AG04450 (cell line): ENCODE results near the gene UBXN6. TPM values are rescaled to one million over a fixed set of nuclear protein-coding genes. Genes with fewer than 3 reads are reported as not detected.
A peak's percentile ranks its signal among the peaks of the same experiment; 100 is the strongest.

ENCODE experiments used
- CTCF ChIA-PET: fragments of 300-600, 350-600 bp; formaldehyde crosslinking; extraction: SDS; loops from one replicate; lab custom pipeline; 2022; ENCODE audit warnings: antibody characterized with exemption, inconsistent platforms; lab: Charles Lee
- POLR2A ChIA-PET: fragments of 350-600 bp; formaldehyde crosslinking; extraction: SDS; loops from one replicate; lab custom pipeline; 2021; ENCODE audit warnings: antibody characterized with exemption, inconsistent platforms; lab: Yijun Ruan, JAX
- DNase-seq: peaks from one replicate; pipeline ENCODE4 v3.0.0-alpha.2; 2011; ENCODE audit warnings: low read depth, low spot score
- H3K27ac ChIP-seq: one replicate; pipeline ENCODE4 v1.5.1; 2012; ENCODE audit warnings: low read depth, low read length, control low read depth
- H3K27me3 ChIP-seq: one replicate; pipeline ENCODE4 v1.6.0; 2012; ENCODE audit warnings: low read length; ENCODE audit not compliant: control insufficient read depth, insufficient read depth
- H3K4me3 ChIP-seq: 2 replicates; pipeline ENCODE4 v1.5.1; 2011; ENCODE audit warnings: mild to moderate bottlenecking, low read depth, low read length, control low read depth
- H3K9me3 ChIP-seq: 2 replicates; pipeline ENCODE4 v1.5.1; 2012; ENCODE audit warnings: low read length; ENCODE audit not compliant: control insufficient read depth, insufficient read depth
- polyA plus RNA-seq: library from polyadenylated mRNA; depleted of rRNA; stranded (reverse); fragments of >200 nt; gene quantifications from 2 replicates; pipeline ENCODE4 v1.2.3, GENCODE V29; 2011
- TF ChIP-seq, protein P1 (sequence below): IDR thresholded peaks from 2 replicates; pipeline ENCODE4 v1.5.1; 2011; ENCODE audit warnings: low read depth, low read length, control low read depth, inconsistent platforms

The UBXN6 gene
- polyA plus RNA-seq, 1 experiment = 45.2 TPM

GRCh38 chr19:4414144-4414799 is 43.3 kb downstream of the UBXN6 start:
- Histone ChIP-seq H3K27ac (peak overlapping the region; percentile 62), H3K9me3 (no peaks in the 10 kb centered on the region), H3K4me3 (peak overlapping the region; percentile 29; the same call in 1 of the 2 replicates), H3K27me3 (no peaks in the 10 kb centered on the region)
- POLR2A ChIA-PET = interaction anchor here (0.6 to 1.4 kb wide), 9 partner anchors 10 to 194 kb away, joined by 3 to 8 read pairs (median 4); partner anchors contain the start of genes CHAF1A and HDGFL2
- TF ChIP-seq, protein P1, sequence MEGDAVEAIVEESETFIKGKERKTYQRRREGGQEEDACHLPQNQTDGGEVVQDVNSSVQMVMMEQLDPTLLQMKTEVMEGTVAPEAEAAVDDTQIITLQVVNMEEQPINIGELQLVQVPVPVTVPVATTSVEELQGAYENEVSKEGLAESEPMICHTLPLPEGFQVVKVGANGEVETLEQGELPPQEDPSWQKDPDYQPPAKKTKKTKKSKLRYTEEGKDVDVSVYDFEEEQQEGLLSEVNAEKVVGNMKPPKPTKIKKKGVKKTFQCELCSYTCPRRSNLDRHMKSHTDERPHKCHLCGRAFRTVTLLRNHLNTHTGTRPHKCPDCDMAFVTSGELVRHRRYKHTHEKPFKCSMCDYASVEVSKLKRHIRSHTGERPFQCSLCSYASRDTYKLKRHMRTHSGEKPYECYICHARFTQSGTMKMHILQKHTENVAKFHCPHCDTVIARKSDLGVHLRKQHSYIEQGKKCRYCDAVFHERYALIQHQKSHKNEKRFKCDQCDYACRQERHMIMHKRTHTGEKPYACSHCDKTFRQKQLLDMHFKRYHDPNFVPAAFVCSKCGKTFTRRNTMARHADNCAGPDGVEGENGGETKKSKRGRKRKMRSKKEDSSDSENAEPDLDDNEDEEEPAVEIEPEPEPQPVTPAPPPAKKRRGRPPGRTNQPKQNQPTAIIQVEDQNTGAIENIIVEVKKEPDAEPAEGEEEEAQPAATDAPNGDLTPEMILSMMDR = no peak
- DNase-seq = no peak
- CTCF ChIA-PET = interaction anchor here (0.8 to 8.2 kb wide), 4 partner anchors 10 to 33 kb away, joined by 3 to 50 read pairs (median 4); partner anchors contain the start of gene SH3GL1

- H3K27me3 ChIP-seq = no peaks in the 10 kb centered on the region
- POLR2A ChIA-PET = interaction anchor here (0.7 to 1.2 kb wide), 4 partner anchors 10 to 113 kb away, joined by 3 to 8 read pairs (median 4); no protein-coding TSS in a partner anchor
- no peak for DNase-seq
- no peak overlapping the region for H3K27ac ChIP-seq
- no peak overlapping the region for H3K4me3 ChIP-seq
- CTCF ChIA-PET = interaction anchor here (0.6 to 8.2 kb wide), 3 partner anchors 9 to 13 kb away, joined by 3 to 50 read pairs (median 4); partner anchors contain the start of gene SH3GL1
- no peaks in the 10 kb centered on the region for H3K9me3 ChIP-seq
- TF ChIP-seq, protein P1 = no peak
Measured at GRCh38 chr19:4413588-4413987, 44.0 kb downstream of the UBXN6 start.

DNA sequence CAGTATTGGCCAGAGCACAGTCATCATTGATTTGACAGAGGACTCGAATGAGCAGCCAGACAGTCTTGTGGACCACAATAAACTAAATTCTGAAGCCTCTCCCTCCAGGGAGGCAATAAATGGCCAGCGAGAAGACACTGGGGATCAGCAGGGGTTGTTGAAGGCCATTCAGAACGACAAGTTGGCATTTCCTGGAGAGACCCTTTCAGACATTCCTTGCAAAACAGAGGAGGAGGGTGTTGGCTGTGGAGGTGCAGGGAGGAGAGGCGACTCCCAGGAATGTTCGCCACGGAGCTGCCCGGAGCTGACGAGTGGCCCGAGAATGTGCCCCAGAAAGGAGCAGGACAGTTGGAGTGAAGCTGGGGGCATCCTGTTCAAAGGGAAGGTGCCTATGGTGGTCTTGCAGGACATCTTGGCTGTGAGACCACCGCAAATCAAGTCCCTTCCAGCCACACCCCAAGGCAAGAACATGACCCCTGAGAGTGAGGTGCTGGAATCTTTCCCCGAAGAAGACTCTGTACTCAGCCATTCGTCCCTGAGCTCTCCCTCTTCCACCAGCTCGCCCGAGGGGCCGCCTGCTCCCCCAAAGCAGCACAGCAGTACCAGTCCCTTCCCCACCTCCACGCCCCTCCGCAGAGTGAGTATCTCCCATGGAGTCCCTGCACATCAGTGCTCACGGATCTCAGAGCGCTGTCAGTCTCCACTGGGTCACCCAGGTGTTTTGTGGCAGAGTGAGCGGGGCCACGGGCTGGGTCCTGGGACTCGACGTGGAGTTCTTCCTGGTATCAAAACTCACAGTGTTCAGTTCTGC is 48.3 kb downstream of the UBXN6 start:
- H3K4me3 ChIP-seq = no peak overlapping the region
- H3K27ac ChIP-seq = no peak overlapping the region
- H3K27me3 ChIP-seq = no peaks in the 10 kb centered on the region
- POLR2A ChIA-PET = no interaction called here
- DNase-seq = no peak
- TF ChIP-seq, protein P1 = no peak
- CTCF ChIA-PET = no interaction called here
- no peaks in the 10 kb centered on the region for H3K9me3 ChIP-seq

- H3K4me3 ChIP-seq = no peak overlapping the region
- ChIA-PET CTCF (no interaction called here), POLR2A (interaction anchor here (0.6 kb wide), 1 partner anchor 23 kb away, joined by 3 read pairs; no protein-coding TSS in a partner anchor)
- H3K27ac ChIP-seq = no peak overlapping the region
- H3K9me3 ChIP-seq = no peaks in the 10 kb centered on the region
- H3K27me3 ChIP-seq = no peaks in the 10 kb centered on the region
- DNase-seq = no peak
- TF ChIP-seq, protein P1 = no peak
Measured at GRCh38 chr19:4406626-4407025, 51.0 kb downstream of the UBXN6 start.

DNA sequence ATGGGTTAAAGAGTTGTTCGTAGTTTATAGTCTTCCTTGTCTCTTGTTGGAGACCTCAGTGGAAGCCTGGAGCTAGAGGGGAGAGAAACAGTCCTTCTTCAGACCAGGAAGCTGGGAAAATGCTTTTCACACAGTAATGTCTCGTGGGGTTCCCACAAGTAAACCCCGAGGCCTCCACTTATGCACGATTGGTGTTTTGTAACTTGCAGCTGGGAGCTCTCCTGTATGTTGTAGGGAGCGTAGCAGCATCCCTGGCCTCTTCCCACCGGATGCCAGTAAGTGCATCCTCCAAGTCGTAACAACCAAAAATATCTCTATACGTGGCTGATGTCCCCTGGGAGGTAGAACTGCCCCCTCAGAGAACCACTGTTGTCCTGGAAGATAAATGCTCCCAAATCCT is 51.6 kb downstream of the UBXN6 start:
- no peak overlapping the region for H3K4me3 ChIP-seq
- TF ChIP-seq, protein P1 = no peak
- no peaks in the 10 kb centered on the region for H3K27me3 ChIP-seq
- ChIA-PET CTCF (no interaction called here), POLR2A (no interaction called here)
- H3K9me3 ChIP-seq = no peaks in the 10 kb centered on the region
- no peak for DNase-seq
- no peak overlapping the region for H3K27ac ChIP-seq
